Ishikawa (cell line): ENCODE measurements around the gene RAB3IL1.

Experiments used
- CEBPB ChIP-seq: IDR thresholded peaks from 2 replicates; pipeline ENCODE4 v1.6.1; 2012
- CREB1 ChIP-seq: IDR thresholded peaks from 2 replicates; pipeline ENCODE4 v1.6.1; 2012; ENCODE audit warnings: low read depth
- EGR1 ChIP-seq: IDR thresholded peaks from 2 replicates; pipeline ENCODE4 v1.6.1; 2012
- EP300 ChIP-seq: IDR thresholded peaks from 2 replicates; pipeline ENCODE4 v1.6.1; 2012; ENCODE audit warnings: borderline replicate concordance
- FOXM1 ChIP-seq: IDR thresholded peaks from 2 replicates; pipeline ENCODE4 v1.6.1; 2012; ENCODE audit warnings: low read depth, borderline replicate concordance
- MAX ChIP-seq: IDR thresholded peaks from 2 replicates; pipeline ENCODE4 v1.6.1; 2012
- NFIC ChIP-seq: IDR thresholded peaks from 2 replicates; pipeline ENCODE4 v1.6.1; 2012
- RAD21 ChIP-seq: IDR thresholded peaks from 2 replicates; pipeline ENCODE4 v1.6.1; 2012; ENCODE audit warnings: low read depth
- REST ChIP-seq: IDR thresholded peaks from 2 replicates; pipeline ENCODE4 v1.6.1; 2012; ENCODE audit warnings: low read depth, mild to moderate bottlenecking
- TAF1 ChIP-seq: IDR thresholded peaks from 2 replicates; pipeline ENCODE4 v1.6.1; 2012; ENCODE audit warnings: low read depth, mild to moderate bottlenecking
- TCF12 ChIP-seq: IDR thresholded peaks from 2 replicates; pipeline ENCODE4 v1.6.1; 2012; ENCODE audit warnings: low read depth
- TEAD4 ChIP-seq: IDR thresholded peaks from 2 replicates; pipeline ENCODE4 v1.6.1; 2012
- USF1 ChIP-seq: IDR thresholded peaks from 2 replicates; pipeline ENCODE4 v1.6.1; 2012
- YY1 ChIP-seq: IDR thresholded peaks from 2 replicates; pipeline ENCODE4 v1.6.1; 2012; ENCODE audit warnings: low read depth
- ZBTB7A ChIP-seq: IDR thresholded peaks from 2 replicates; pipeline ENCODE4 v1.6.1; 2012; ENCODE audit warnings: low read depth

RAB3IL1 gene

GRCh38 chr11:61872935-61873565 lies 44.3 kb downstream of the RAB3IL1 start:
- no peak for TF ChIP-seq NFIC
- no peak for TF ChIP-seq RAD21
- TF ChIP-seq CEBPB = no peak
- no peak for TF ChIP-seq EP300
- no peak for TF ChIP-seq ZBTB7A
- TF ChIP-seq CREB1 = no peak
- no peak for TF ChIP-seq TCF12
- no peak for TF ChIP-seq TEAD4
- no peak for TF ChIP-seq REST

- TF ChIP-seq EP300 (no peak), YY1 (no peak), ZBTB7A (no peak), MAX (peak; percentile 45; the same call in 1 of the 2 replicates), RAD21 (peak; percentile 95), NFIC (0 out of 2 replicates have a peak, but pooled peaks have one; percentile 25), TAF1 (no peak)
Measured at GRCh38 chr11:61871158-61871597, 46.2 kb downstream of the RAB3IL1 start.

GRCh38 chr11:61870541-61871031 lies 46.8 kb downstream of the RAB3IL1 start:
- TF ChIP-seq USF1 = no peak
- TF ChIP-seq TEAD4 = no peak
- no peak for TF ChIP-seq TCF12
- no peak for TF ChIP-seq NFIC
- TF ChIP-seq REST = no peak
- TF ChIP-seq RAD21 = no peak
- TF ChIP-seq EGR1 = no peak
- no peak for TF ChIP-seq FOXM1
- no peak for TF ChIP-seq CEBPB
- TF ChIP-seq EP300 = no peak
- no peak for TF ChIP-seq MAX

GRCh38 chr11:61869708-61870451 lies 47.5 kb downstream of the RAB3IL1 start:
- no peak for TF ChIP-seq CREB1
- TF ChIP-seq FOXM1 = no peak
- TF ChIP-seq NFIC = no peak
- no peak for TF ChIP-seq REST
- no peak for TF ChIP-seq YY1
- no peak for TF ChIP-seq ZBTB7A
- TF ChIP-seq MAX = no peak
- no peak for TF ChIP-seq EGR1
- TF ChIP-seq TEAD4 = no peak
- TF ChIP-seq CEBPB = no peak
- no peak for TF ChIP-seq EP300
- no peak for TF ChIP-seq USF1
- TF ChIP-seq TCF12 = no peak
- no peak for TF ChIP-seq RAD21
- no peak for TF ChIP-seq TAF1
